Measurements from ENCODE around the gene HMG20B. TPM values are rescaled to one million over a fixed set of nuclear protein-coding genes. Genes with fewer than 3 reads are reported as not detected.

The HMG20B gene
- 92.8 TPM for total RNA-seq

- Histone ChIP-seq H3K27ac (peak within 1 kb of the TSS; percentile 85), H3K4me3 (peak within 1 kb of the TSS; percentile 90 to 92), H3K9me3 (no peaks in the 10 kb centered on the region), H3K36me3 (no peaks in the 10 kb centered on the region), H3K4me1 (peaks cover 34% of the 10 kb centered on the region), H3K27me3 (no peaks in the 10 kb centered on the region)
- DNase-seq (ENCODE audit: extremely low spot score in 2 of 2) = no peak
- intact Hi-C loops (cut with DNase I) = no loop called here
- TF ChIP-seq CTCF (IDR thresholded peaks at IDR 0.05) (no peak), POLR2AphosphoS5 (IDR thresholded peaks at IDR 0.05; ENCODE audit: insufficient read depth in 1 of 2, low read depth in 1 of 2) (peak; percentile 2 to 65), POLR2A (IDR thresholded peaks at IDR 0.05) (peak in 1 of 2 donors; percentile 47)
These were observed at the start of gene HMG20B for GRCh38 chr19:3572855-3573161. TSS of gene HMG20B (plus strand) at chr19:3572944. CDS start at chr19:3573310, 366 bp downstream.

GRCh38 chr19:3523361-3524077 lies 49.2 kb upstream of the HMG20B start:
- peaks cover 0 to 54% of the 10 kb centered on the region in 2 donors for H3K36me3 ChIP-seq
- H3K4me1 ChIP-seq = peaks cover 39% of the 10 kb centered on the region
- no peaks in the 10 kb centered on the region for H3K9me3 ChIP-seq
- no peak overlapping the region for H3K4me3 ChIP-seq
- no peak overlapping the region for H3K27ac ChIP-seq
- TF ChIP-seq CTCF (IDR thresholded peaks at IDR 0.05) (no peak), POLR2AphosphoS5 (IDR thresholded peaks at IDR 0.05; ENCODE audit: insufficient read depth in 1 of 2, low read depth in 1 of 2) (no peak), POLR2A (IDR thresholded peaks at IDR 0.05) (no peak)
- H3K27me3 ChIP-seq = no peaks in the 10 kb centered on the region
- intact Hi-C loops (cut with DNase I) = no loop called here
- DNase-seq (ENCODE audit: extremely low spot score in 2 of 2) = no peak

GRCh38 chr19:3524078-3524842 lies 48.5 kb upstream of the HMG20B start:
- no peak overlapping the region for H3K4me3 ChIP-seq
- H3K27ac ChIP-seq = no peak overlapping the region
- intact Hi-C loops (cut with DNase I) = no loop called here
- TF ChIP-seq POLR2A (IDR thresholded peaks at IDR 0.05) (no peak), CTCF (IDR thresholded peaks at IDR 0.05) (no peak), POLR2AphosphoS5 (IDR thresholded peaks at IDR 0.05; ENCODE audit: insufficient read depth in 1 of 2, low read depth in 1 of 2) (no peak)
- no peaks in the 10 kb centered on the region for H3K27me3 ChIP-seq
- H3K4me1 ChIP-seq = peaks cover 33% of the 10 kb centered on the region
- no peaks in the 10 kb centered on the region for H3K9me3 ChIP-seq
- peaks cover 0 to 51% of the 10 kb centered on the region in 2 donors for H3K36me3 ChIP-seq
- no peak for DNase-seq (ENCODE audit: extremely low spot score in 2 of 2)

GRCh38 chr19:3524904-3525451 lies 47.8 kb upstream of the HMG20B start:
- TF ChIP-seq CTCF (IDR thresholded peaks at IDR 0.05) (no peak), POLR2A (IDR thresholded peaks at IDR 0.05) (no peak), POLR2AphosphoS5 (IDR thresholded peaks at IDR 0.05; ENCODE audit: insufficient read depth in 1 of 2, low read depth in 1 of 2) (no peak)
- DNase-seq (ENCODE audit: extremely low spot score in 2 of 2) = no peak
- intact Hi-C loops (cut with DNase I) = no loop called here
- Histone ChIP-seq H3K27me3 (no peaks in the 10 kb centered on the region), H3K36me3 (peaks cover 0 to 50% of the 10 kb centered on the region in 2 donors), H3K4me1 (peaks cover 25% of the 10 kb centered on the region), H3K4me3 (no peak overlapping the region), H3K9me3 (no peaks in the 10 kb centered on the region), H3K27ac (no peak overlapping the region)

Measured in vagina (tissue), 2 donors.